Caco-2 (cell line): ENCODE measurements around the gene MIGA1. TPM values are rescaled to one million over a fixed set of nuclear protein-coding genes. Genes with fewer than 3 reads are reported as not detected.

ENCODE experiments used
- Bru-seq: library from RNA; stranded (reverse); fragments of 400-500 nt; gene quantifications from one replicate; lab custom pipeline; 2021; lab: Mats Ljungman, UMichigan
- BruChase-seq, 2 experiments: library from RNA; stranded (reverse); fragments of 400-500 nt; gene quantifications; one replicate each; lab custom pipeline; 2021; lab: Mats Ljungman, UMichigan
- BruUV-seq: library from RNA; stranded (reverse); fragments of 400-500 nt; replicated peaks from 2 replicates; lab custom pipeline; 2021; lab: Mats Ljungman, UMichigan
- CTCF ChIA-PET: fragments of 300-600 bp; sonication (Branson Sonifier 250); formaldehyde crosslinking; loops from one replicate; lab custom pipeline; 2022; ENCODE audit warnings: antibody characterized with exemption; lab: Charles Lee
- POLR2A ChIA-PET: fragments of 300-600 bp; sonication (Branson Sonifier 250); formaldehyde crosslinking; loops from one replicate; lab custom pipeline; 2022; ENCODE audit warnings: antibody characterized with exemption; lab: Charles Lee
- DNase-seq, 2 experiments: peaks; one replicate each; pipeline versions ENCODE4 v3.0.0 to v3.0.0-alpha.2; 2020 to 2022
- H3K27me3 ChIP-seq: replicated peaks from 2 replicates; pipeline ENCODE4 v1.6.0; 2011; ENCODE audit warnings: low read length; ENCODE audit not compliant: control insufficient read depth, insufficient read depth
- H3K36me3 ChIP-seq: 2 replicates; pipeline ENCODE4 v1.5.1; 2011; ENCODE audit warnings: low read length; ENCODE audit not compliant: control insufficient read depth, insufficient read depth
- H3K4me1 ChIP-seq: fragments of 250-450 bp; sonication (Bioruptor Pico); 2 replicates; pipeline ENCODE4 v1.5.1; 2020; ENCODE audit warnings: mild to moderate bottlenecking
- H3K4me3 ChIP-seq: 2 replicates; pipeline ENCODE4 v1.5.1; 2011; ENCODE audit warnings: low read depth, mild to moderate bottlenecking, control low read depth, low read length
- H3K9me3 ChIP-seq: fragments of 250-450 bp; sonication (Bioruptor Pico); 2 replicates; pipeline ENCODE4 v1.5.1; 2020; ENCODE audit warnings: mild to moderate bottlenecking, moderate library complexity
- H3K27ac Mint-ChIP-seq: one replicate; pipeline ENCODE4 v1.8.0; 2022; ENCODE audit warnings: mixed read lengths; ENCODE audit not compliant: unreplicated experiment
- H3K27me3 Mint-ChIP-seq: one replicate; pipeline ENCODE4 v1.8.0; 2022; ENCODE audit warnings: mixed read lengths; ENCODE audit not compliant: insufficient read depth, unreplicated experiment
- H3K36me3 Mint-ChIP-seq: one replicate; pipeline ENCODE4 v1.8.0; 2022; ENCODE audit warnings: mild to moderate bottlenecking, mixed read lengths; ENCODE audit not compliant: insufficient read depth, unreplicated experiment
- H3K4me1 Mint-ChIP-seq: one replicate; pipeline ENCODE4 v1.8.0; 2022; ENCODE audit warnings: low read depth, mixed read lengths; ENCODE audit not compliant: unreplicated experiment
- H3K4me3 Mint-ChIP-seq: one replicate; pipeline ENCODE4 v1.8.0; 2022; ENCODE audit warnings: mild to moderate bottlenecking, moderate library complexity, mixed read lengths; ENCODE audit not compliant: unreplicated experiment
- H3K9me3 Mint-ChIP-seq: one replicate; pipeline ENCODE4 v1.8.0; 2022; ENCODE audit warnings: mixed read lengths; ENCODE audit not compliant: unreplicated experiment
- intact Hi-C: fragments of 100-400 bp; cut with micrococcal nuclease; formaldehyde crosslinking; loops from one replicate; pipeline ENCODE4 v1.10.0; 2022; ENCODE audit not compliant: unreplicated experiment
- long read RNA-seq: library from polyadenylated mRNA; stranded (forward); transcript quantifications from one replicate; pipeline ENCODE4 v2.0.0, GENCODE V29; 2022
- total RNA-seq: library from RNA; stranded (reverse); gene quantifications from 2 replicates; pipeline ENCODE4 v1.2.3, GENCODE V29; 2022
- TF ChIP-seq, protein P1 (sequence below), 2 experiments: fragments of 200-600 bp in 1 of 2; IDR thresholded peaks; 1 replicate in 1 of 2; 2 replicates in 1 of 2; pipeline versions ENCODE4 v1.5.1 to v1.8.0; 2011 to 2022; ENCODE audit warnings: antibody characterized with exemption in 1 of 2, control low read depth in 1 of 2, inconsistent platforms in 1 of 2, low read depth in 1 of 2, low read length in 1 of 2, mild to moderate bottlenecking in 1 of 2, moderate library complexity in 1 of 2; ENCODE audit not compliant: insufficient read depth in 1 of 2, severe bottlenecking in 1 of 2, unreplicated experiment in 1 of 2

The MIGA1 gene, protein sequence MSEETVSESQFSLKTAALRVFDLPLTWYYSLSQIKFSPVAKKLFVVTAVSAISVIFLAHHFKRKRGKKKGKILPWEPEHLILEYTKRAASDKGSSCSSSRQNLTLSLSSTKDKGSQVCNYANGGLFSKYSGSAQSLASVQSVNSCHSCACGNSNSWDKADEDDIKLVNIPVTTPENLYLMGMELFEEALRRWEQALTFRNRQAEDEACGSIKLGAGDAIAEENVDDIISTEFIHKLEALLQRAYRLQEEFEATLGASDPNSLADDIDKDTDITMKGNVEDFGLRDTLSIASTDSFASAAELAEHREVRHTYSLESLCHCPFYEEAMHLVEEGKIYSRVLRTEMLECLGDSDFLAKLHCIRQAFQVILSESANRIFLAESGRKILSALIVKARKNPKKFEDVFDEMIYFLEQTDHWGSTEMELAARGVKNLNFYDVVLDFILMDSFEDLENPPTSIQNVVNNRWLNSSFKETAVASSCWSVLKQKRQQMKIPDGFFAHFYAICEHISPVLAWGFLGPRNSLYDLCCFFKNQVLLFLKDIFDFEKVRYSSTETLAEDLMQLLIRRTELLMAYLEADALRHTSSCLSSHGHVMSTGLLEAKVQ
- total RNA-seq (12.0 and 12.1 TPM in 2 replicates), Bru-seq, nascent RNA (percentile 62 among the genes with signal in this experiment), BruChase-seq, experiment 1, labeled RNA remaining after a 2-hour chase (percentile 65 among the genes with signal in this experiment), BruChase-seq, experiment 2, labeled RNA remaining after a 6-hour chase (percentile 68 among the genes with signal in this experiment)
- long read RNA-seq, full-length matches to known transcripts, result 1 of 6 reads
- long read RNA-seq, partial matches to known transcripts, result 1 of 6 reads
- long read RNA-seq, other reads (novel, unspliced or antisense), result 4 of 6 reads

DNA sequence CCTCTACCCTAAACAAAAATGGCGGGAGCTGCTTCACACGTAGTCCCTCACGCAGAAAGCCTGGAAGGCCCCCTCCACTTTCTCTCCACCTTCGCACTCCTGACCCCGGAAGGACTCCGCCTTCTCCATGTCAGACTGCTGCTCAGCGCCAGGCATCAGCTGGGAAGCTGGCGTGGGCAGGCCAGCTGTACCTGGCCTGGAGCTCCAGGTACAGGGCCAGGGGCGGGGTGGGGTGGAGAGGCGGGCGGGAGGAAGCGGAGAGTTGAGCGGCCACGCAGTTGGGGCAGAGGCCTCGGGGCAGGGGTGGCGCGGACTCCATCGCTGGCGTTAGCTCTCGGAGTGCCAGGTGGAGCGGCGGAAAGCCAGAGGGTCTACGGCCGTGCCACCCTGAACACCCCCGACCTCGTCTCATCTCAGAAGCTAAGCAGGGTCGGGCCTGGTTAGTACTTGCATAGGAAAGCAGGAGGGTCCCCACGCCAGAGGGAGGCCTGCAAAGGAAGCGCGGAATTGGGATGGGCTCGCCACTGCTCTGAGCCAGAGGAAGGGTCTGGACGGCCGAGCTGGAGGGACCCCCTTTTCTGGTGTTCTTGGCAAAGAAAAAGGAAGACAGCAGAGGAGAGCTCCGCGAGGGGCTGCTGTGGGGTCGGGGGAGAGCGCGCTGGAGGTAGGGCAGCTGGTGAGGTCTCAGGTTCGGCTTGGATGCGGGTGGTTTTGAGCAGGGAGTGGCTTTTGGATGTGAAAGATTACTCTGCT lies at the start of gene MIGA1:
Gene MIGA1 (plus strand): TSS at position 121 of the 753 bp plus-strand sequence. CDS start 3,604 bp downstream, outside the sequence.
- peak; percentile 88 to 92 for DNase-seq
- H3K27ac Mint-ChIP-seq, result peak within 1 kb of the TSS; percentile 93
- no peaks in the 10 kb centered on the region for H3K36me3 ChIP-seq
- intact Hi-C loops, result loop anchor here (1.0 kb wide), 1 partner anchor 20 kb away; the partner anchor contains the start of gene USP33
- no peaks in the 10 kb centered on the region for H3K9me3 ChIP-seq
- no TSS peak for BruUV-seq
- peaks cover 16% of the 10 kb centered on the region for H3K4me1 ChIP-seq
- no peaks in the 10 kb centered on the region for H3K27me3 Mint-ChIP-seq
- peak within 1 kb of the TSS; percentile 99 for H3K4me3 Mint-ChIP-seq
- H3K36me3 Mint-ChIP-seq, result peaks cover 11% of the 10 kb centered on the region
- no peaks in the 10 kb centered on the region for H3K9me3 Mint-ChIP-seq
- TF ChIP-seq, protein P1, sequence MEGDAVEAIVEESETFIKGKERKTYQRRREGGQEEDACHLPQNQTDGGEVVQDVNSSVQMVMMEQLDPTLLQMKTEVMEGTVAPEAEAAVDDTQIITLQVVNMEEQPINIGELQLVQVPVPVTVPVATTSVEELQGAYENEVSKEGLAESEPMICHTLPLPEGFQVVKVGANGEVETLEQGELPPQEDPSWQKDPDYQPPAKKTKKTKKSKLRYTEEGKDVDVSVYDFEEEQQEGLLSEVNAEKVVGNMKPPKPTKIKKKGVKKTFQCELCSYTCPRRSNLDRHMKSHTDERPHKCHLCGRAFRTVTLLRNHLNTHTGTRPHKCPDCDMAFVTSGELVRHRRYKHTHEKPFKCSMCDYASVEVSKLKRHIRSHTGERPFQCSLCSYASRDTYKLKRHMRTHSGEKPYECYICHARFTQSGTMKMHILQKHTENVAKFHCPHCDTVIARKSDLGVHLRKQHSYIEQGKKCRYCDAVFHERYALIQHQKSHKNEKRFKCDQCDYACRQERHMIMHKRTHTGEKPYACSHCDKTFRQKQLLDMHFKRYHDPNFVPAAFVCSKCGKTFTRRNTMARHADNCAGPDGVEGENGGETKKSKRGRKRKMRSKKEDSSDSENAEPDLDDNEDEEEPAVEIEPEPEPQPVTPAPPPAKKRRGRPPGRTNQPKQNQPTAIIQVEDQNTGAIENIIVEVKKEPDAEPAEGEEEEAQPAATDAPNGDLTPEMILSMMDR (IDR thresholded peaks at IDR 0.05; ENCODE audit: insufficient read depth in 1 of 2, low read depth in 1 of 2, low read length in 1 of 2, severe bottlenecking in 1 of 2, unreplicated experiment in 1 of 2), result no peak
- ChIA-PET POLR2A (interaction anchor here (0.5 to 0.7 kb wide), 5 partner anchors 20 to 331 kb away, joined by 3 to 9 read pairs (median 7); partner anchors contain the start of gene USP33), CTCF (interaction anchor here (0.6 to 1.2 kb wide), 3 partner anchors 15 to 1163 kb away, joined by 5 to 8 read pairs (median 6); no protein-coding TSS in a partner anchor)
- peak within 1 kb of the TSS; percentile 83 for H3K4me3 ChIP-seq
- H3K27me3 ChIP-seq, result no peaks in the 10 kb centered on the region
- peaks cover 20% of the 10 kb centered on the region for H3K4me1 Mint-ChIP-seq

DNA sequence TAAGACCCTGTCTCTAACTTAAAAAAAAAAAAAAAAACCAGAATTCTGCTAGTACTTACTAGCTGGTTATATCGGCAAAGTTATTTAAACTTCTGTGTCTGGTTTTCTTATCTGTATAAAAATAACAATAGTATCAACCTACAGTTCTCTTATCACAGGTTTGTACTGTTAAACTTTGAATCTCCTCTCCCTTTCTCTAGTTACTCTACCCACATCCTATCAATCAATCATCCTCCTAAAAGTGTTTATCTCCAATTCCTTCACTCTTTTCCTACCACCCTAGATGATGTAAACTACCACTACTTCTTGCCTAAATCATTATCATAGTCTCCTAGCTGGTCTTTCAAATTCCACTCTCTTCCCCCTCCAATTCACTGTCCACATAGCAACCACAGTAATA lies 47.4 kb upstream of the MIGA1 start:
- no peaks in the 10 kb centered on the region for H3K4me1 Mint-ChIP-seq
- no peaks in the 10 kb centered on the region for H3K9me3 ChIP-seq
- H3K9me3 Mint-ChIP-seq, result no peaks in the 10 kb centered on the region
- no peaks in the 10 kb centered on the region for H3K4me1 ChIP-seq
- no peaks in the 10 kb centered on the region for H3K27me3 ChIP-seq
- H3K27ac Mint-ChIP-seq, result no peak overlapping the region
- TF ChIP-seq, protein P1 (IDR thresholded peaks at IDR 0.05; ENCODE audit: insufficient read depth in 1 of 2, low read depth in 1 of 2, low read length in 1 of 2, severe bottlenecking in 1 of 2, unreplicated experiment in 1 of 2), result no peak
- DNase-seq, result no peak
- H3K36me3 Mint-ChIP-seq, result peaks cover 19% of the 10 kb centered on the region
- no TSS peak for BruUV-seq
- POLR2A ChIA-PET, result no interaction called here
- CTCF ChIA-PET, result no interaction called here
- H3K27me3 Mint-ChIP-seq, result no peaks in the 10 kb centered on the region
- intact Hi-C loops, result loop anchor here (5.0 kb wide), 1 partner anchor 380 kb away; no protein-coding TSS in a partner anchor
- no peak overlapping the region for H3K4me3 Mint-ChIP-seq
- no peaks in the 10 kb centered on the region for H3K36me3 ChIP-seq
- no peak overlapping the region for H3K4me3 ChIP-seq
